Stimulated activated CD8-positive, alpha-beta memory T cell treated with anti-CD3 and anti-CD28 coated beads, Interleukin-4, amount 100 ng/mL, for 1 hour (primary cell): Measurements from ENCODE around the gene CC2D2A.

Experiments used
- DNase-seq, 2 donors: peaks; one replicate each; pipeline ENCODE4 v3.0.0-alpha.2; 2020; ENCODE audit warnings: low read depth in 2 of 2, low spot score in 1 of 2

CC2D2A gene

DNA sequence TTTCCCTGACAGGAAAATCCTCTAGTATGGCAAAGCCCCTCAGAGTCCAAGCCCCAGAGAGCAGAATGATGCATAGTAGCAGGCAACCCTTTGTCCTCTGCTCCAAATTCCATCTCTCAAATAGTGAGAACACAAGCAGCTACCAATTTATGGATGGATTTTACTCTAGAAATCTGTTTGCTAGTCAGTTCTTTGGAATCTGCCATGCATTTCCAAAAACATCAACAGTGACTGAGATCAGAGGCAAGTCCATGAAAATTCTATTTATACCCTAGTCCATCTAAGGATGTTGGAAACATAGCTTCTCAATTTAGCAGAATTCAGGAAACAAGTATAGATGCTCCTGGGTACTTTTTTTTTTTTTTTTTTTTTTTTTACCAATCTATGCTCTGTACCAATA is 10.0 kb upstream of the CC2D2A start:
- no peak for DNase-seq

DNA sequence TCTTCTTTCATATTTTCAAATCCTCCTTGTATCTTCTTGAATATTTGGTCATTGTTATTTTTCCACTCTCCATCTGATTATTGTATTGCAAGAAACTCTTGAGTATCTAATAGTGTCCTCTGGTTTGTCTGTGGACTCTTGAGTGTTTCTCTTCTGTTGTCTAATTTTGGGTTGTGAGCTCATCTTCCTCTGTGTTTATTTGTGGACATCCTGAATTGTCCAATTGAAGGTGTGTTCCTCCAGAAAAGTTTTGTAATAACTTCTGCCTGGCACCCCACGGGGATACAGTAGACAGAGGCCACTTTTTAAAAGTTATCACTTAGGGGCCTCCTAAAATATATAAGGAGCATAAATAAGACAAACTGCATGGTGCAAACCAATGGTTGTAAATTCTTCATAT is 3.1 kb upstream of the CC2D2A start:
- DNase-seq: no peak

DNA sequence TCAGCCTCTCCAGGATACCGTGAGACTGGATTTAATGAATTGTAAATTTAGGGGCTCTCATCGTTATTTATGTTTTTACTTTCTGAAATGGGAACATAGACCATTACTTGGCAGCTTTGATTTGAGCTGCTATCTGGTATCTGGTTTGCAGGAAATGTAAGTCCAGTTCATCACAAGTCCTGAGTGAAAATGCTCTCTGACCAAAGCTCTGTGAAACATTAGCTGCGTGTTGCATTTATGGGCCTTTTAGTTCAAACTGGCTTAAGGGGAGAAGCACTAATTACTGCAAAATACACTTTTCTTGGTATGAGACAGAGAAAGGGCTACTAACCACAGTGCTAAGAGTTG is 420 bp downstream of the CC2D2A start:
- no peak for DNase-seq

DNA sequence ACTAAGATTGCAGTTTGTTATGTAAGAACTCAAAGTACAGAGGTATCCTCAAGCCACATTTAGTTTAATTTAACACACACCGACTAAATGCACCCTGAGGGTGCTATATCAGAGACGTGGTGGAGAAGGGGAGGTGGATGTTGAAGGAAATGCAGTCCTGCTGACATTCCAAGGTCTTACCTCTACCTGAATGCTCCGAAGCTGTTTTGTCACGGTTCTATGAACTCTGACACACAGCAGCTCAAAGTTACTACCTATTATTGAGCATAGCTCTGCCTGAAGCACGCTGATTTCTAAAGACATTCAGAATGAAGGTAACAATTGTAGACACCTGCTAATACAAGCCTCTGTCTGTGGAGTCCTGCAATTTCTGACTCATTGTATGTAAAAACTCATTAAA is 6.7 kb downstream of the CC2D2A start:
- no peak for DNase-seq

DNA sequence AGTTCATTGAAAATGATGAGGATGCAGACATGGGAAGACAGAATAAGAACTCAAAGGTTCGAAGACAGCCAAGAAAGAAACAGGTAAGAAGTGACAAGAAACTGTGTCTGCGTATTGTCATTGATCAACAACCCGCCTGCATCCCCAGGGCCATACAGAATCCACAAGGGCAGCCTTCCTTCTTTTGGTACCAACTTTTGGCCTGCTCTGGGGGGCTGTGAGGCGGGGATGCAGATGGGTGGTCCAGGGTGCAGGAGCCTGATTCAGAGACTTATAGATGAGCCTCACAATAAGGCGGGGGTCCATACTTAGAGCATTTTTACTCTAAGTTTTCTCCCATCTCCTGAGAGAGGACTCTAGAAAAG is 9.0 kb downstream of the CC2D2A start:
- DNase-seq: no peak

DNA sequence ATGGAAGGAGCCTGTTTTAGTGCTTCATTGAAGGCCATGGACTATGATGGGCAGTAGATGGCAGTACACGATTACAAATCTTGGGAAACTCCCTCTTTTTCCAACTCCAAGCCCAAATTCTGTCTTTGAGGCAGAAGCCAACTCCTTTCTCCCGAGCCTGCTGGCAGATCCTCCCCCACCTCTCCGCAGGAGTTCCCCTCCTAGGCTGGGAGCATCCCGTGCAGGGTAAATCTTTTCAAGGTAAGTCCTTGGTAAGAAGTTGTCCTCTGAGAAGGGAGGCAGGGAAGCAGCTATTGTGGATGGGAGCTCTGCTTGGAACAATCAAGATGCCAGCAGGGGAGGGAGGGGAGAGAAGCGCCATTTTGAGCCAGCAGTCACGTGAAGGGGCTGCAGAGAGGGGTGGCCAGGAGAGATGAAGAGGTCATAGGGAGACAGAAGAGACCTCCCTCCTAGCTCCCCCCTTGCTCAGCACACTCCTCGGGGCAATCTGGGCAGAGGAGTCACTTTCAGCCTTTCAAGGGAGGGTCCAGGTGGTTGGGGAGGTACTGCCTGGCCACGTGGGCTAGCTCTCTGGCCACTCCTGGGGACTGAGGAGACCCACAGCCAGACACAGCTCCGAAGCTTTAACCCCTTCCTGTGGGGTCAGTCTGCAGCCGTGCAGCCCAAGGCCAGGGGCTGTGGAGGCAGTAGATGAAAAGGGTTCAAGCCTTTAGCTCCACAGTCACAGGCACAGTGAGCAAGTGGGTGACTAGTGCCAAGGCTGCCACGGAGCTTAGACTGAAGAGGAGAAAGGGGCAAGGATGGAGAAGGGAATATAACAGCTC is 9.6 kb downstream of the CC2D2A start:
- no peak for DNase-seq

DNA sequence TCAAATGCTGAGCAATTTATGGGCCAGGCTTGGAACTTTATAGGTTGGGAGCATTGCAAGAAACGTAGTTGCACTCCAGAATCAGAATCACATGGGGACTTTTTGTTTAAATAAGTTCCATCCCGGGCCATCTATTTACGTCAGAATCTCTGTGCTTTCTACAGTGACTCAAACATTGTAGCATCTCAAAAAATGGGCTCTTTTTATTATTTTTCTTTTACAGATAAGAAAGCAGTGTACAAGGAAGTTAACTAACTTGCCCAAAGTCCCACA is 10.2 kb downstream of the CC2D2A start:
- DNase-seq: no peak

DNA sequence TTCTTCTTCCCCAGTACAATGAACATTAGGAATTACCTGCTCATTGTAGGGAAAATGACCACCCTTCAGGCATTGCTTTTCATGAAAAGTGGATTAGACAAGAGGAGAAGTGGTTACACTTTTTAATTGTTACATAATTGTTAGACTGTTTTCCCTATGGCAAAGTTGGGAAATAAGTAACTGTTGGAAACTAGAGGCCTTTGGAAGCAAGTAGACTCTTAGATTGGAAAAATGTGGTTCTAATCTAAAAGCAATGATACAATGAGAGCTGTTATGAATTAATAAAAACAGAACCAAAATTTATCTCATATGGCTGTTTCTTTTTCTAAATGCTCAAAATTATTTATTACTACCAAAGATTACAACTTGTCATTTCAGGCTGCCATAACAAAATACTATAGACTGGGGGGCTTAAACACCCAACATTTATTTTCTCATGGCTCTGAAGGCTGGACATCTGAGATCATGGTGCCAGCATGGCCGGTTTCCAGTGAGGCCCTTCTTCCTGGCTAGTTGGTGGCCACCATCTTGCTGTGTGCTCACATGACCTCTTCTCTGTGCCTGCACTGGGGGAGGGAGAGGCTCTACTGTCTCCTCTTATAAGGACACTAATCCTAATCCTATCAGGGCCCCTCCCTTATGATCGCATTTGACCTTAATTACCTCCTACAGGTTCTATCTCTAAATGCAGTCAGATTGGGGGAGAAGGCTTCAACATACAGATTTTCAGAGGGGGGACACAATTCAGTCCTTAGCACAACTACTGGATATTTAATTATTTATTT is 12.5 kb downstream of the CC2D2A start:
- DNase-seq: no peak

DNA sequence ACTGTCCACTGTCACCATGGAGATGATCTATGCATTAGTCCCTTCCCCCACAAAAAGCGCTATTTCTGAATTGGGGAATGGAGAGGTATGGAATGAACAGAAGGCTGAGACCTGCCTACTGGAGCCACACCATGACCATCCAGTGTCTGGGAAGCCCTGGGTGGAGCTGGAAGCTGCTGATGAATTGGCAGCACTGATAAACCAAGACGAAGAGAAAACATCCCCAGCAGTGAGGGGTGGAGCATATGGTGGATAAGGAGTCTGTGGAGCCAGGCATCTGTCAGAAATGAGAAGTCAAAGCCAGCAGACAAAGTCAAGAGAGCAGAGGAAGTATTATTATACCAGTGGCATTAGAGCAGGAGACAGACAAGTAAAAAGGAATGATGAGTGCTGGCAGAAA is 13.2 kb downstream of the CC2D2A start:
- no peak for DNase-seq

DNA sequence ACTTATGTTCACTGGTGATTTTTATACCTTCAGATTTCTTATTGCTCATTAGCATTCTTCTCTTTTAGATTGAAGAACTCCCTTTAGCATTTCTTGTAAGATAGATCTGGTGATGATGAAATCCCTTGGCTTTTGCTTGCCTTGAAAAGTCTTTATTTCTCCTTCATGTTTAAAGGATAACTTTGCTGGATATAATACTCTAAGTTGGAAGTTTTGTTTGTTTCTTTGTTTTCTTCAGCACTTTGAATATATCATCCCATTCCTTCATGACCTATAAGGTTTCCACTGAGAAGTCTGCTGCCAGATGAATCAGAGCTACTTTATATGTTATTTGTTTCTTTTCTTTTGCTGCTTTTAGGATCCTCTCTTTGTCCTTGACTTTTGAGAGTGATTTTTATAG is 18.5 kb downstream of the CC2D2A start:
- DNase-seq: no peak

DNA sequence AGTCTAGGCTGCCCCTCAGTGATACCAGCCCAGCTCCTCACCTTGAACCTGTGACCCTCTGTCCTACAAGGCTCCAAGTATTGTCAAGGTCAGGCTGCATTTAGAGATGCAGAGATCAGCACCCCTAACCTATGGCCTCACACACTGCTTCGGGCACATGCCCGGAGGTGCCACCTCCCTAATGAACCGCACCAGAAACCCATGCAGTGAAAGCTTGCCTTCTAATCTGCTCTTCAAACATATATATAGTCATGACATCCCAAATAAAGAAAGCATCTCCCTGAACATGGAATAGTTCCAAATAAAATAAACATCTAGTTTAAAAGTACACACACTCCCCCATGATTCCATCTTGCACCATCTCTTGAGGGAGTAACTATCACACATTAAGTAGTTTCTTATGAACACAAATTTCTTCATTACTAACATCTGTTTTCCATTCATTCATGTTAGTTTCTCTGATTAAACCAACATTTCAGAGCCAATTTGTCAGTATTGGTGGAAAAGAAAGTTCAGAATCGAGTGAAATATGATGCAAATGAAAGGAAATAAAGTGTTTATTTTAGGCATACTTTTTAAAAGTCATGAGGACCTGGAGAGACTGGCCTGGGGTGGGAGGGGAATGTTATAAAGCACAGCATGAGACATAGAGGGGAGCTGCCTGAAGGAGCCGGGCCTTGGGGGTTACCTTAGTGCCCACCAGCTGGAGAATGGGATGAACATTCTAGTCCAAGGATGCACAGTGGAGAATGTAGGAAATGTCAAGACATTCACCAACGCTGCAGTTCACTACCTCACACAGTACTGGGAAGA is 19.2 kb downstream of the CC2D2A start:
- no peak for DNase-seq

DNA sequence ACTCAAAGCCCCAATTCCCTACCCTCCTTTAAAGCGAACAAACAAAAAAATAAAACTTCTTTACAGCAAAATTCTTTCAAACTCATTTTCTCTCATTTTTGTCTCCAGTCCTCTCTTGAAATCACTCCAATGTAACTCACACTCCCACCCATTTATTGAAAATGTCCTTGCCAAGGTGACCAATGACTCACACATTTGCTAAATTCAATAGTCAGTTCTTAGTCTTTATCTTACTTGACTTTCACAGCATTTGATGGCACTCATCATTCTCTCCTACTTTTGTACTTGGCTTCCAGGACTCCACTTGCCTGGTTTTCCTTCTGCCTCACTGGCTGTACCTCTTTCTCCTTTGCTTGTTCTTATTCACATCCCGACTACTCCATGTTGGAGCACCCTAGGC is 19.9 kb downstream of the CC2D2A start:
- DNase-seq: no peak

DNA sequence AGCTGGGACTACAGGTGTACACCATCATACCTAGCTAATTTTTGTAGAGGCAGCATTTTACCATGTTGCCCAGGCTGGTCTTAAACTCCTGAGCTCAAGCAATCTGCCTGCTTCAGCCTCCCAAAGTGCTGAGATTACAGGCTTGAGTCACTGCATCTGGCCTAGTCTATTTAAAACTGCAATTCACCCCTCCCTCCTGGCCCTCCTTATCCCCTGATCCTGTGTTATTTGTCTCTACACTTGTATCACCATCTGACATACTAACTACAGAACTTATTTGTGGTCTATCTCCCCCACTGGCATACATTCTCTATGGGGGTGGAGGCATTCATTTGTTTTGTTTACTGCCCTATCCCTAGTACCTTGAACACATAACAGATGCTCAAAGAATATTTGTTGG is 23.7 kb downstream of the CC2D2A start:
- no peak for DNase-seq

DNA sequence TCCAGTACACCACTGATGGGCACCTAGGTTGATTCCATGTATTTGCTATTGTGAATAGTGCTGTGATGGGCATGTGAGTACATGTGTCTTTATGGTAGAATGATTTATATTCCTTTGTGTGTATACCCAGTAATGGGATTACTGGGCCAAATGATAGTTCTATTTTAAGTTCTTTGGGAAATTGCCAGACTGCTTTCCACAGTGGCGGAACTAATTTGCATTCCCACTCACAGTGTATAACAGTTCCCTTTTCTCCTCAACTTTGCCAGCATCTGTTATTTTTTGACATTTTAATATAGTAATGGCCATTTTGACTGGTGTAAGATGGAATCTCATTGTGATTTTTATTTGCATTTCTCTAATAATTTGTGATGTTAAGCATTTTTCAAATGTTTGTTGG is 25.9 kb downstream of the CC2D2A start:
- no peak for DNase-seq

DNA sequence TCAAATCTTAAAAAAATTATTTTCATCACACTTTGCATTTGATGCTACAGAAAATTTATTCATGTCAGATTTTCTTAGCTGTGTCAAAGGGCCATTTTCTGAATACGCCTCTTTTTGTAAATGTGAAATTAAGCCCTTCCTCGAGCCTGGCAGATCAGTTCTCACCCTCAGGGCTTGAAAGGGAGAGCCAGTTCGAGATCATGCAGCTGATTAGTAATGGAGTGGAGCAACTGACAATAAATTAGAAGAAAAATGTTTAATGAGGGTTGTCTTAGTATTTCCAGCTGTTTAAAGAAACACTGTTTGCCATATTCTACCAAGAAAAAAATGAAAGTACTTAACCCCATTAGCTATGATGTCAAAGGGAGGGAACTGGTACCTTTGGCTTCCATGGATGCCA is 28.7 kb downstream of the CC2D2A start:
- no peak for DNase-seq

DNA sequence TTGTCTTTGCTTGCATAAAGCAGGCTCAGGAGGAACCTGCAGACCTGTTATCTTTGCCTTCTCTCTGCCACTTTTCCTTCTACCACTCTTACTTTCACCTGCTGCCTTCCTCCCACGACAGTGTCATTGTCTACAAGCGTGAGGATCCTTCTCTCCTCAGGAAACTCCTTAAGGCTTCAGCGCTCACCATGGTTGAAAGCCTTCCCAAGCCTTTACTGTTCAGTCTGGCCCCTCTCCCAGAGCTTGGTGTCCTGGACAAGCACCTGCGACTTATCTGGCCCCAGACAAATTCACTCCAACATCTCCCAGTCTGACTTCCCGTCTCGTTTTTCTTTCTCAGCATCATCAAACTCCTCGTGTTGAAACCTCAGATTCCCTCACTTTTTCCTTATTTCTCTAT is 31.0 kb downstream of the CC2D2A start:
- no peak for DNase-seq

DNA sequence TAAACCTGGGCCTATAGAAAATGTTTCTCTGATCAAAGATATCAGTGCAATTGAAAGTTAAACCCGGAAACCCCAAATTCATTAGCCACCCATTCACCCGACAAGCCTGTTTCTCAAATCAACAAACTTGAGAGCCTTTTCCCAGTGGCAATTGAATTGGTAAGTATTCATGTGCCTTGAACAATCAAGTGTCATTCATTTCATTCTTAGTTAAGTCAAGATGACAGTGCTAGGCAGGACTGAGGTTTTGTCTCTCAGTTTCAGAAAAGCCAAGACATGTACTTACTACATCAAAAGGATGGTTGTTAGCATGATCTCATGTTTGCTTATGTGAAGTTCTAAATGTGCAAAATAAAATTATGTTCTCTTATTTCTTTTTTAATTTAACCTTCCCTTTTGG is 32.3 kb downstream of the CC2D2A start:
- DNase-seq: no peak

DNA sequence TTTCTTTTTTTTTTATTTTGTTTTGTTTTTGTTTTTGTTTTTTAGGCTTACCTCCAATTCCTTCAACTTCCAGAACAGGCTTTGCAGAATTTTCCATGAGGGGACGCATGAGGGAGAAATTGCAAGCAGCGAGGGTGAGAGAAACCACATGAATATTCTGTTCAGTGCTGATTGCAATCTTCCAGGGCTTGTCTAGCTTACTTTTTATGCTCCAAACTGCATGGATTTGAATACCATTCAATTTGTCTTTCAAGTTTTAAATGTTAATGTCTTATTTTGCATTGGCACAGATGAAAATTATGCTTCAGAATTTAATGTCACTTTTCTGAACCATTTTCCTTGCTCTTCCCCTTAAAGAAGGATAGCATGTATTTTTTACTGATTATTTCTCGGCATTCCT is 32.7 kb downstream of the CC2D2A start:
- DNase-seq: no peak

DNA sequence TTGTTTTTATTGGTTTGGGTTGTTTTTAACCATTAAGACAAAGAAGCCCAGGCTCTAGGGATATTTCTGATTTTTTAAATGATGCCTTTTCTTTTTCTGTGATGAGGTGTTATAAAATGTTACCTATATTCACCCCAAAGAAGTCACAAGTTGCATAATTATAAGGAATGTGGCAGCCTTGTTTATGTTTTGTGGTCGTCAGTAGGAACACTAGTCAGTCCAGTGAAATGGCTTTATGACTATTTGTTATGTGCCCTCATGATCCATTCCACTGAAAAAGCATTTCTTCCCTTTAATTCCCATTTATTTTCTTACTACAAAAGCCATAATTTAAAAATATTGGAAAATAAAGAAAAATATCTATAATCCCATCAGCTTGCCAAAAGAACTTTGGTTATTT is 34.4 kb downstream of the CC2D2A start:
- no peak for DNase-seq

DNA sequence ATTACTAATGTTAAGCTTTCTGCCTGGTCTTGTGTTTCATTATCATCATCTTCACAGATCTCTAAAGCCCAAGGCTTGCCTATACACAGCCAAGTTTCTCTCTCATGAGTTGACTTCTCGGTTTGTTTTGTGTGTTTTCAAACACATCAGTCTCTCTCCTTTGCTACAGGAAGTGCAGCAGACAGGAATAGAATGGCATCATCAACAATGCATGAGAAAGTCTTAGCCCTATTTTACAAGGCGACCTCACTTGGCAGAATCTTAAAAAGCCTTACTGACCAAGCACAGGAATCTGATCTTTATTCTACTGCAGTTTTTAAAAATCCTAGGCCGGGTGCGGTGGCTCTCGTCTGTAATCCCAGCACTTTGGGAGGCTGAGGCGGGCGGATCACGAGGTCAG is 36.8 kb downstream of the CC2D2A start:
- DNase-seq: no peak

DNA sequence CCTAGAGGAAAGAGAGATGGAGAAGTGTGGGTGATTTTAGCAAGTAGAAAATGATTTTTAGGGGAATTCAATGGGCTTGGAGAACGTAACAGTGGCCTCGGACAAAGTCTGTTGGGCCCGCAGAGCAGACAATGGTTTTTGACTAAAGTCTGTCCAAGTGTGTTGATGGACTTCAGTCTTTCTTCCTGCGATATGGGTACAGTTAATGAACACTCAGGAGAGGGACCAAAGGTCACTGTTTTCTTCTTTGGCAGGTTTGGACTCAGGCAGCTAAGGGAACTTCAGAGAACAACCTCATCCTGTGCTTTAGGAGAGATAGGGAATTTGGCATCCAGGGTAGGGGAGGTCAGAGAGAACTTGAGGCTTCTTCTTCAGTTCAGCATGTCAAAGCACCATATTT is 38.0 kb downstream of the CC2D2A start:
- DNase-seq: no peak

DNA sequence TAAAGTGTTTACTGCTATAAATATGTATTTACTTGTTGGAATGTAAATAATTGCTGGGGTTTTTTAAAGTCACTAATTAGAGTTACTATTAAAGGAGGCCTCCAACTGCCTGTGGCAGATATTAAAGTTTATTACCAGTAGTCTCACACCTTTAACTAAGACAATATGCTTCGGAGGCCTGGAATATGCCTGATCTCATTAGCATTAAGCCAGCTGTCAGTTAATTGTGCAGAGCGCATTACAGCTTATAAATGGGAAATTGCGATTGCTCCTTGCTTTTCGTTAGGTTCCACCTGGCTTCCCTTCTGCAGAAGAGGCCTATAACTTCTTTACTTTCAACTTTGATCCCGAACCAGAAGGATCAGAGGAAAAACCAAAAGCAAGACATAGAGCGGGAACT is 41.3 kb downstream of the CC2D2A start:
- DNase-seq: no peak
